PFSK-1 (cell line): ENCODE measurements around the gene BST2.
A peak's percentile ranks its signal among the peaks of the same experiment; 100 is the strongest.

ENCODE experiments used
- FOXP2 ChIP-seq: optimal IDR thresholded peaks from 2 replicates; pipeline ENCODE3; 2011; ENCODE audit warnings: borderline replicate concordance, control low read depth, inconsistent platforms; ENCODE audit not compliant: insufficient read depth; ENCODE audit errors: extremely low read length, extremely low read depth
- POLR2AphosphoS5 ChIP-seq: IDR thresholded peaks from 2 replicates; pipeline ENCODE4 v1.6.1; 2012; ENCODE audit warnings: low read depth, mild to moderate bottlenecking, control low read depth, low read length, moderate library complexity
- SIN3A ChIP-seq: IDR thresholded peaks from 2 replicates; pipeline ENCODE4 v1.6.1; 2012; ENCODE audit warnings: mild to moderate bottlenecking, low read length, moderate library complexity, borderline replicate concordance; ENCODE audit not compliant: insufficient read depth
- TAF1 ChIP-seq: IDR thresholded peaks from 2 replicates; pipeline ENCODE4 v1.6.1; 2012; ENCODE audit warnings: low read length, control low read depth, borderline replicate concordance; ENCODE audit not compliant: insufficient read depth
- TF ChIP-seq, protein P1 (sequence below), 2 experiments: IDR thresholded peaks; 2 replicates each; pipeline versions ENCODE4 v1.6.1 to v1.8.0; 2011 to 2012; ENCODE audit warnings: low read depth in 2 of 2, low read length in 2 of 2, control low read depth in 1 of 2, inconsistent platforms in 1 of 2, mild to moderate bottlenecking in 1 of 2, moderate library complexity in 1 of 2; ENCODE audit not compliant: insufficient read depth in 1 of 2

BST2 gene

DNA sequence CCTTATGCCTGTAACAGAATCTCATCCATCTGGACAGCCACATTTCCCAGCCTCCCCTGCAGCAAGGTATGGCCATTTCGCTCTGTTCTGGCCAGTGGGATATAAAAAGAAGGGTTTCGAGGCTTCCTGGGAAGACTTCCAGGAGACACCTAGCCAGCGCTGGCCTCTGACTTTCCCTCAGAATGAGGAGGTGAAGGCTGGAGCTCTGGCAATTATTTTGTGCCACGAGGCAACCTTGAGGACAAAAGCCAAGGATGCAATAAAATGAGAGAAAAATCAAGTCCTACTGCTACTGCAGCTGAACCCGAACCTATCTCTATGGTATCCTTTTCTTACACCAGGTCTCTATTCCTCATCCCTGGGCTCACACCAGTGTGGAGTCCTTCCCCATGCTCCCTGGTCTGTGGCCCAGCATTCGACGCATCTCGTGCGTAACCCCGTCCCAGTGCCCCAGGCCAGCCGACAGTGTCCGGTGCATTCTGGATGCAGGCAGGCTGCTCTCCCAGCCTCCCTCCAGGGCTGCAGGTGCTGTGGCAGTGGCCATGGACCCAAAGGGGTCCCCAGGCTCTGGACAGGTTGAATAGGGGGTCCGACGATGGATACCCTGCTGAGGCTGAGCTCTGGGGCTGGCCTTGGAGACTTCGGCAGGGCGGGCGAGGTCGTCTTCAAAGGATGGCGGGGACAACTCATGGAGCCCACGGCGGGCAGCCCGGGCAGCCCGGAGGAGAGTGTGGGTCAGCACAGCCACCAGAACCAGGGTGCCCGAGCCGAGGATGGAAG is 30.9 kb upstream of the BST2 start:
- TF ChIP-seq FOXP2 (no peak), SIN3A (no peak)

DNA sequence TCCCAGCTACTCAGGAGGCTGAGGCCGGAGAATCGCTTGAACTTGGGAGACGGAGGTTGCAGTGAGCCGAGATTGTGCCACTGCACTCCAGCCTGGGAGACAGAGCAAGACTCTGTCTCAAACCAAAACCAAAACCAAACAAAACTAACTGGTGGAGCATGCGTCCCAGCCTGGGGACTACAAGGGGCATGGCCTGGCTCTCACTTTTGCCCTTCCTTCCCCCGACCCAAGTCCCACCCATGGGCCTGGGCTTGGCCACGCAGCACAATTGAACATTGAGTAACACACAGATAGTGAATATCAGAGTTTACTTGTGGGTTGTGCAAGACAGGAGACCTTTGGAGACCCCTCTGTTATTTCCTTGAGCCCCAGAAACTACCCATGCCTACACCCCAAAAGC is 29.8 kb upstream of the BST2 start:
- TF ChIP-seq TAF1 (no peak), FOXP2 (no peak), POLR2AphosphoS5 (no peak), SIN3A (no peak)
- TF ChIP-seq, protein P1, sequence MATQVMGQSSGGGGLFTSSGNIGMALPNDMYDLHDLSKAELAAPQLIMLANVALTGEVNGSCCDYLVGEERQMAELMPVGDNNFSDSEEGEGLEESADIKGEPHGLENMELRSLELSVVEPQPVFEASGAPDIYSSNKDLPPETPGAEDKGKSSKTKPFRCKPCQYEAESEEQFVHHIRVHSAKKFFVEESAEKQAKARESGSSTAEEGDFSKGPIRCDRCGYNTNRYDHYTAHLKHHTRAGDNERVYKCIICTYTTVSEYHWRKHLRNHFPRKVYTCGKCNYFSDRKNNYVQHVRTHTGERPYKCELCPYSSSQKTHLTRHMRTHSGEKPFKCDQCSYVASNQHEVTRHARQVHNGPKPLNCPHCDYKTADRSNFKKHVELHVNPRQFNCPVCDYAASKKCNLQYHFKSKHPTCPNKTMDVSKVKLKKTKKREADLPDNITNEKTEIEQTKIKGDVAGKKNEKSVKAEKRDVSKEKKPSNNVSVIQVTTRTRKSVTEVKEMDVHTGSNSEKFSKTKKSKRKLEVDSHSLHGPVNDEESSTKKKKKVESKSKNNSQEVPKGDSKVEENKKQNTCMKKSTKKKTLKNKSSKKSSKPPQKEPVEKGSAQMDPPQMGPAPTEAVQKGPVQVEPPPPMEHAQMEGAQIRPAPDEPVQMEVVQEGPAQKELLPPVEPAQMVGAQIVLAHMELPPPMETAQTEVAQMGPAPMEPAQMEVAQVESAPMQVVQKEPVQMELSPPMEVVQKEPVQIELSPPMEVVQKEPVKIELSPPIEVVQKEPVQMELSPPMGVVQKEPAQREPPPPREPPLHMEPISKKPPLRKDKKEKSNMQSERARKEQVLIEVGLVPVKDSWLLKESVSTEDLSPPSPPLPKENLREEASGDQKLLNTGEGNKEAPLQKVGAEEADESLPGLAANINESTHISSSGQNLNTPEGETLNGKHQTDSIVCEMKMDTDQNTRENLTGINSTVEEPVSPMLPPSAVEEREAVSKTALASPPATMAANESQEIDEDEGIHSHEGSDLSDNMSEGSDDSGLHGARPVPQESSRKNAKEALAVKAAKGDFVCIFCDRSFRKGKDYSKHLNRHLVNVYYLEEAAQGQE (IDR thresholded peaks at IDR 0.05; ENCODE audit: insufficient read depth in 1 of 2, low read depth in 2 of 2, low read length in 2 of 2) = no peak

DNA sequence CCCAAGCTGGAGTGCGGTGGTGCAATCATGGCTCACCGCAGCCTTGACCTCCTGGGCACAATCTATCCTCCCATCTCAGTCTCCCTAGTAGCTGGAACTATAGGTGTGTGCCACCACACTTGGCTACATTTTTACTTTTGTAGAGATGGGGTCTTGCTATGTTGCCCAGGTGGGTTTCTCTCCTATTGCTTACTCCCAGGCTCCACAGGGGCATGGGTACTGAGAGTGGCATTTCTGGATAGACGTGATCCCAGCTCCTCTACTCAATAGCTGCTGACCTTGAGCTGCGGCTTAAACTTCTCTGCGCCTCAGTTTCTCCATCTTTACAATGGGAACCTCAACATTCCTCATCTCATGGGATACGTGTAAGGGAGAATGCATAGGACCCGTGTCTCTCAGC is 26.0 kb upstream of the BST2 start:
- TF ChIP-seq, protein P1 (IDR thresholded peaks at IDR 0.05; ENCODE audit: insufficient read depth in 1 of 2, low read depth in 2 of 2, low read length in 2 of 2) = no peak
- TF ChIP-seq FOXP2 (no peak), SIN3A (no peak), POLR2AphosphoS5 (no peak), TAF1 (no peak)

DNA sequence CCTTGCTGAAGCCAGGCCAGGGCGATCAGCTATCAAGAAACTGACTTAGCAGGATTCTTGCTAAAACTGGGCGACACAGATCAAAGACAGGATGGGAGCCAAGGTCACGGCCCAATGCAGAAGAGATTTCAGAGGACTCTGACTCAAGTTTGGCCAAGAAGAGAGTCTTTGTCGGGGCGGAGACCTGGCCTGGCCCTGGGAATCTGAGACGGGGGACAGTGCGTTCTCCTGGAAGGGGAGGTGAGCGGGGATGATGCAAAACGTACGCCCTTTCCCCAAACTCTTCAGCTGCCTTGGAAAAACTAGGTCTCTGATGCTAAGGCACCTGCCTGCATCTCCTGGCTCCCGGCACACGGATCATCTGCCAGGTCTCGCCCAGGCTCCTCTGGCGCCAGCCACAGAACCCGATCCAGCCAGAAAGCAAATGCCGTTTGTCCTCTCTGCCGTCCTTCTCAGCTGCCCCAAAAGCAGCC is 24.2 kb upstream of the BST2 start:
- TF ChIP-seq, protein P1 (IDR thresholded peaks at IDR 0.05; ENCODE audit: insufficient read depth in 1 of 2, low read depth in 2 of 2, low read length in 2 of 2) = no peak
- TF ChIP-seq TAF1 = no peak
- no peak for TF ChIP-seq POLR2AphosphoS5
- TF ChIP-seq SIN3A = no peak
- TF ChIP-seq FOXP2 = no peak

DNA sequence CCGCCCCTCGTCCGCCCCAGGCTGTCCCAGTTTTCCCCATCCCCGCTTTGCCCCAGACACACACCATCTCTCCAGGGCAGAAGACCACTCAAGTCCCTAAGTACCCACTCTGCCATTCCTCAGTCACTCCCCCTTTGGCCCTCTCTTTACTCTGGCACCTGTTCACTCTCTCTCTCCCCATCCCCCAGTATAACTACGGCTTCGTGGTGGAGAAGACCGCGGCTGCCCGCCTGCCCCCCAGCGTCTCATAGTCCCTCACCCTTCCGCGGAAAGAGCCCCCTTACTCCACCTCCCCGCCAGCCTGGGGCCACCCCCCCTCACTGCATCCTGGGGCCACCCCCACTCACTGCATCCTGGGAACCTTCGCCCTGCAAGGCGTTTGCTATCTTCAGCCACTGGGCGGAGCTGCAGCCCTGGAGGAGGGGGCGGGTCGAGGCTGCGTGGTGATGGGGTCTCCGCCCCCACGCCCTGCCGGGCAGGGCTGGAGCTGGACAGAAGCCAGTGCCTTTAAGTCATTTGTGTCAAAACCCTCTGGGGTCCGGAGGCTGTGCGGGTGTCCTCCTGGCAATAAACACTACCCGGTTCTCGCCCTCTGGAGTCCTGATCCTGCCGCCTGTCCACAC is 19.4 kb upstream of the BST2 start:
- TF ChIP-seq TAF1 (no peak), SIN3A (no peak), POLR2AphosphoS5 (0 out of 2 replicates have a peak, but pooled peaks have one; percentile 16), FOXP2 (peak; percentile 70)
- TF ChIP-seq, protein P1 (IDR thresholded peaks at IDR 0.05; ENCODE audit: insufficient read depth in 1 of 2, low read depth in 2 of 2, low read length in 2 of 2) = no peak
